ENCODE measurements around the gene PRR23E. TPM values are rescaled to one million over a fixed set of nuclear protein-coding genes. Genes with fewer than 3 reads are reported as not detected.

The PRR23E gene
- total RNA-seq, 4 donors from 2014 or later, result not detected

DNA sequence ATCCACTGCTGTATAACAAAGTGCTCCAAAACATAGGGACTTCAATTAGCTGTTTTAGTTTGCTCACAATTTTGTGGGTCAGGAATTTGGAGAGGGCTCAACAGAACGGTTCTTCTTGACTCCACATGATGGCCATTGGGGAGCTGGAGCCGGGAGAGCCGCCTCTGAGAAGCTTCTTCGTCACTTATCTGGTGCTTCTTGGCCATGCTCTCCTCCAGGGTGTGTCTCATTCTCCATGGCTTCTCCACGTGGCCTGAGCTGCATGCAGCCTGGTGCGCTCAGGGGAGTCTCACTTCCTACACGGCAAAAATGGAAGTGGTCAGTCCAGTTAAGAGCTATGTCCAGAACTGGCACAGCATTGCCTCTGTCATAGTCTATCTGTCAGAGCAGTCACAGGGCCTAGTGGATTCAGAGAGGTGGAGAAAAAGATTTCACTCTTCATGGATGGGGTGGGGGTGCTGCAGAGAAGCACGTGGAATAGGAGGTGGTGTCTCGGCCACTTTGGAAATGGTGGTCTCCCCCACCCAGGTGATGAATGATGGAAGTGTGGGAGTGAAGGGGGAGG, 26.3 kb upstream of the PRR23E start:
- intact Hi-C loops (cut with DNase I; ENCODE audit: low total_unique reads), result no loop called here
- H3K4me3 ChIP-seq (ENCODE audit: low read depth, poor library complexity, severe bottlenecking), result no peak overlapping the region
- 78 to 89% methylated on average over 9 of the region's 9 CpGs for WGBS, 2 donors
- no peak for TF ChIP-seq POLR2A (IDR thresholded peaks at IDR 0.05)
- DNase-seq (ENCODE audit: low spot score in 2 of 2), result peak in 1 of 2 donors; percentile 68

DNA sequence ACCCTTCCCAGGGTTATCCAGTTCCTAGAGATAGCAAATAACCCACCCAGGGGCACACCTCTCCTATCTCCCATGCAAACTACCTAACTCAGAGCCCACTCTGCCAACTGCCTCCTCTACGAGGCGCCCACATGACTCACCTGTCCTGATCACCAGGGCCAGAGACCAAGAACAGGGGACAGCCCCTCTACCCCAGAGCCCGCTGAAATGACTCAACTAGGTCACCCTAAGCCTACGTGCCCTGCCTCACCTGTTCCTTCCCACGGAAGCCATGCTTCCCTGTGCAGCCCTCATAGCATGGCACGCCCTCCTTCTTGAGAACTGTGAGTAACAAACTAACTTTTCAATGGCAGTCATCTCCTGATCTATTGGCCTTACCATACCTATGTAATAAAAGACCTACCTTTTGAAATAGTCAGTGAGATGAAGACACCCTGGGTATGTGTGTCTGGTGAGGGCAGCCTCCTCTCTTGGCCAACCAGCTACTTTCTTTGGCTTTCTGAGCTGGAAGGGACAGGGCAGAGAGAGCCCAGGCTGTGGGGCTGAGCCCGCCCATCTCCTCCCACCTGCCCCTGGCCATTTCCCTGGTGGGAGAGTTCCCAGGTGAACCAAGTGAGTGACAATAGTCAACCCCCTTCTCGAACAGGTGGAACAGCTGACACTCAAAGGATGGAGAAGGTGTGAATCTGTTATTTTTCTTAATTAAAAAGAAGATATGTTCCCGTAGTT, 25.5 kb upstream of the PRR23E start:
- WGBS, 2 donors, result 79 to 86% methylated on average over 9 of the region's 9 CpGs
- intact Hi-C loops (cut with DNase I; ENCODE audit: low total_unique reads), result no loop called here
- DNase-seq (ENCODE audit: low spot score in 2 of 2), result peak in 1 of 2 donors; percentile 70
- no peak overlapping the region for H3K4me3 ChIP-seq (ENCODE audit: low read depth, poor library complexity, severe bottlenecking)
- TF ChIP-seq, protein P1, sequence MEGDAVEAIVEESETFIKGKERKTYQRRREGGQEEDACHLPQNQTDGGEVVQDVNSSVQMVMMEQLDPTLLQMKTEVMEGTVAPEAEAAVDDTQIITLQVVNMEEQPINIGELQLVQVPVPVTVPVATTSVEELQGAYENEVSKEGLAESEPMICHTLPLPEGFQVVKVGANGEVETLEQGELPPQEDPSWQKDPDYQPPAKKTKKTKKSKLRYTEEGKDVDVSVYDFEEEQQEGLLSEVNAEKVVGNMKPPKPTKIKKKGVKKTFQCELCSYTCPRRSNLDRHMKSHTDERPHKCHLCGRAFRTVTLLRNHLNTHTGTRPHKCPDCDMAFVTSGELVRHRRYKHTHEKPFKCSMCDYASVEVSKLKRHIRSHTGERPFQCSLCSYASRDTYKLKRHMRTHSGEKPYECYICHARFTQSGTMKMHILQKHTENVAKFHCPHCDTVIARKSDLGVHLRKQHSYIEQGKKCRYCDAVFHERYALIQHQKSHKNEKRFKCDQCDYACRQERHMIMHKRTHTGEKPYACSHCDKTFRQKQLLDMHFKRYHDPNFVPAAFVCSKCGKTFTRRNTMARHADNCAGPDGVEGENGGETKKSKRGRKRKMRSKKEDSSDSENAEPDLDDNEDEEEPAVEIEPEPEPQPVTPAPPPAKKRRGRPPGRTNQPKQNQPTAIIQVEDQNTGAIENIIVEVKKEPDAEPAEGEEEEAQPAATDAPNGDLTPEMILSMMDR (IDR thresholded peaks at IDR 0.05), result no peak
- TF ChIP-seq POLR2A (IDR thresholded peaks at IDR 0.05), result no peak

DNA sequence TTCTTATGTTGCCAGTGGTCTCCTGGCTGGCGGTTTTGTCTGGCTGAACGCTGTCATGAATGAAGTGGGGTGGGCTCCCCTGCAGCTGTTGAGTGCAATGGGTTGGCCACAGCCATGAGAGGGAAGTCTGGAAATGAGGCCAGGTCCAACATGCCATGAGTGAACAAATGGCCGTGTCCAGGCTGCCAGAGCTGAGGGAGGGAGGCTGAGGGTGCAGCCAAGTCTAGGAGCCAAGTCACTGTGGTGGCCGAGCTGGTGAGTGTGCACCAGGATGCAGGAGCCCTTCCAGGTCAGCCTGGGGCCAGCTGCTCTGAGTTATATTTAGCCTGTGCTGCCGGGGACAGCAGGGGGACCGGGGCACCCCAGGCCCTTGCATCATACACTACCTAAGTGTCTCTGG, 24.7 kb upstream of the PRR23E start:
- no peak for TF ChIP-seq POLR2A (IDR thresholded peaks at IDR 0.05)
- TF ChIP-seq, protein P1 (IDR thresholded peaks at IDR 0.05), result no peak
- peak in 1 of 2 donors; percentile 72 for DNase-seq (ENCODE audit: low spot score in 2 of 2)
- intact Hi-C loops (cut with DNase I; ENCODE audit: low total_unique reads), result no loop called here
- H3K4me3 ChIP-seq (ENCODE audit: low read depth, poor library complexity, severe bottlenecking), result no peak overlapping the region
- 44 to 51% methylated on average over 6 of the region's 6 CpGs for WGBS, 2 donors

GRCh38 chr3:127170814-127171213, 22.1 kb upstream of the PRR23E start:
- TF ChIP-seq, protein P1 (IDR thresholded peaks at IDR 0.05), result no peak
- no peak for TF ChIP-seq POLR2A (IDR thresholded peaks at IDR 0.05)
- no peak overlapping the region for H3K4me3 ChIP-seq (ENCODE audit: low read depth, poor library complexity, severe bottlenecking)
- DNase-seq (ENCODE audit: low spot score in 2 of 2), result peak in 1 of 2 donors; percentile 70
- 33 to 39% methylated on average over 6 to 7 of the region's 7 CpGs for WGBS, 2 donors
- intact Hi-C loops (cut with DNase I; ENCODE audit: low total_unique reads), result no loop called here

DNA sequence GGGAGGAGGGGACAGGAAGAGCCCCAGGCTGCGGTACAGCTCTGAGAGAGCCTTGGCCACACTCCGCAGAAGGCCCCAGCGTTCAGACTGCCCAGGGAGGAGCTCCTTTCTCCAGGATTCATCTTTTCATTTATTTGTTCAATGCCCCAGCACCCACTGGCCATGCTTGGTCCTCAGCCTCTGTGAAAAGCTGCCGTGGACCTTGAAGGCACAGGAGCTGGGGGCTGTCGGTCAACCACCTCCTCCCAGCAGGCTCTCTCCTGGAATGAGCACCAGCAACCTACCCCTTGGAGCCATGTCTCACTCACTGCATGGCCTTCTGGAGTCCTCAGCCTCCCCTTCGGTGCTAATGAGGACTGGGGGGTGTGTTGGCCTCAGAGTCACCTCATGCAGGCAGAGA, 21.6 kb upstream of the PRR23E start:
- no peak for TF ChIP-seq POLR2A (IDR thresholded peaks at IDR 0.05)
- TF ChIP-seq, protein P1 (IDR thresholded peaks at IDR 0.05), result no peak
- peak in 1 of 2 donors; percentile 72 for DNase-seq (ENCODE audit: low spot score in 2 of 2)
- H3K4me3 ChIP-seq (ENCODE audit: low read depth, poor library complexity, severe bottlenecking), result no peak overlapping the region
- intact Hi-C loops (cut with DNase I; ENCODE audit: low total_unique reads), result no loop called here
- 80% methylated on average over 6 of the region's 6 CpGs for WGBS, 2 donors

DNA sequence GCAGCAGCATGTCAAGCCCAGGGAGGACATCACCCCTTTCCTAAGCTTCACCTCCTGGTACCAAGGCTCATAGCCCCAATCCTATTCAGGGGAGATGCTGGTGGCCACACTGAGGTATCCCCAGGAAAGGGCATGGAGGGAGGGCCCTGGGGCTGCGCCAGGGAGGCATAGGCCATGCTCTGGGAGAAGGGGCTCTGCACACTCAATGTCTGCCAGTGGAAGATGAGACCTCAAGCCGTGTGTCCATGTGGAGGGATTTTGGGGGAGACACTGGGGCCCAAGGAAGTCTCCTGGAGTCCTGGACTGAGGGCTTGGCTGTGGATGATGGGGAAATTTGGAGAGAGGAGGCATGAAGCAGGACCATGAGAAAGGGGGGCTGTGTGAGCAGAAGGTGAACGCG, 21.2 kb upstream of the PRR23E start:
- DNase-seq (ENCODE audit: low spot score in 2 of 2), result peak in 1 of 2 donors; percentile 78
- no peak for TF ChIP-seq POLR2A (IDR thresholded peaks at IDR 0.05)
- TF ChIP-seq, protein P1 (IDR thresholded peaks at IDR 0.05), result no peak
- H3K4me3 ChIP-seq (ENCODE audit: low read depth, poor library complexity, severe bottlenecking), result no peak overlapping the region
- intact Hi-C loops (cut with DNase I; ENCODE audit: low total_unique reads), result no loop called here
- WGBS, 2 donors, result 91 to 94% methylated on average over 4 of the region's 4 CpGs
